Measurements from ENCODE around the gene GSK3B. TPM values are rescaled to one million over a fixed set of nuclear protein-coding genes. Genes with fewer than 3 reads are reported as not detected.

Gene GSK3B
- total and polyA plus RNA-seq, 2 experiments from 2014 or later: 29.0 to 45.3 TPM

DNA sequence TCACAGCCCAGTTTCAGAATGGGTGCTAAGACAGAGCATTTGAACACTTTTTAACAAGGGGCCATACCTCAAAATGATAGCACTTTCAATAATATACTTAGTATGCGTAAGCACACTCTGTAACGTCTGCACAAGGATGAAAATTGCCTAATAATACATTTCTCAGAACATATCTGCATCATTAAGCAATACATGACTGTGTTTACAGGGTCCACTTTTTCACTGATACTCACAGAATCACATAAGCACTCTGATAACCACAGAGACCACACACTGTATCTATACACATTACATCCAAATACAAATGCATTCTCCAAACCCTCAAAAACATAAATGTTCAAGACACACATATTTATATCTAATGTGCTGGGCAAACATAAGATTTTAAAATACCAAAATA lies 232.6 kb downstream of the GSK3B start:
- H3K79me2 ChIP-seq (replicated peaks; ENCODE audit: insufficient read depth): no peaks in the 10 kb centered on the region; the same call in 1 of the 2 replicates
- no peak overlapping the region for H3K4me3 ChIP-seq
- no peaks in the 10 kb centered on the region for H3K4me1 ChIP-seq (ENCODE audit: insufficient read depth)
- H3K36me3 ChIP-seq (ENCODE audit: insufficient read depth): peaks cover 10% of the 10 kb centered on the region
- H4K20me1 ChIP-seq (replicated peaks; ENCODE audit: insufficient read depth): no peaks in the 10 kb centered on the region
- H3K27me3 ChIP-seq (ENCODE audit: insufficient read depth): no peaks in the 10 kb centered on the region
- DNase-seq (ENCODE audit: low spot score) (no peak), ATAC-seq (no peak)
- Mint-ChIP-seq H3K27me3 (ENCODE audit: insufficient read depth, low read depth, poor library complexity) (peaks cover 2% of the 10 kb centered on the region), H3K36me3 (ENCODE audit: low read depth) (peaks cover 52% of the 10 kb centered on the region), H3K4me3 (no peak overlapping the region), H3K4me1 (no peaks in the 10 kb centered on the region), H3K9me3 (no peaks in the 10 kb centered on the region), H3K27ac (no peak overlapping the region)
- H3F3A ChIP-seq (replicated peaks; ENCODE audit: low read depth): no peaks in the 10 kb centered on the region
- TF ChIP-seq CREB1 (CRISPR knock-in tag; IDR thresholded peaks at IDR 0.05; ENCODE audit: low read depth) (no peak), ZNF114 (CRISPR knock-in tag; IDR thresholded peaks at IDR 0.05) (no peak), NANOG (IDR thresholded peaks at IDR 0.05; ENCODE audit: borderline replicate concordance) (no peak), STAT1 (IDR thresholded peaks at IDR 0.05; ENCODE audit: unreplicated experiment) (no peak), EZH2 (IDR thresholded peaks at IDR 0.05; ENCODE audit: low read depth, unreplicated experiment) (no peak), EZH2phosphoT487 (IDR thresholded peaks at IDR 0.05; ENCODE audit: unreplicated experiment) (no peak), REST (IDR thresholded peaks at IDR 0.05; ENCODE audit: unreplicated experiment) (no peak), JUNB (IDR thresholded peaks at IDR 0.05; ENCODE audit: unreplicated experiment) (no peak), POLR2AphosphoS5 (IDR thresholded peaks at IDR 0.05; ENCODE audit: low read depth) (no peak), ETS1 (IDR thresholded peaks at IDR 0.05) (no peak), ZNF462 (CRISPR knock-in tag; IDR thresholded peaks at IDR 0.05) (no peak), ZNF331 (CRISPR knock-in tag; IDR thresholded peaks at IDR 0.05; ENCODE audit: low read depth) (no peak)
- TF ChIP-seq, protein P1, sequence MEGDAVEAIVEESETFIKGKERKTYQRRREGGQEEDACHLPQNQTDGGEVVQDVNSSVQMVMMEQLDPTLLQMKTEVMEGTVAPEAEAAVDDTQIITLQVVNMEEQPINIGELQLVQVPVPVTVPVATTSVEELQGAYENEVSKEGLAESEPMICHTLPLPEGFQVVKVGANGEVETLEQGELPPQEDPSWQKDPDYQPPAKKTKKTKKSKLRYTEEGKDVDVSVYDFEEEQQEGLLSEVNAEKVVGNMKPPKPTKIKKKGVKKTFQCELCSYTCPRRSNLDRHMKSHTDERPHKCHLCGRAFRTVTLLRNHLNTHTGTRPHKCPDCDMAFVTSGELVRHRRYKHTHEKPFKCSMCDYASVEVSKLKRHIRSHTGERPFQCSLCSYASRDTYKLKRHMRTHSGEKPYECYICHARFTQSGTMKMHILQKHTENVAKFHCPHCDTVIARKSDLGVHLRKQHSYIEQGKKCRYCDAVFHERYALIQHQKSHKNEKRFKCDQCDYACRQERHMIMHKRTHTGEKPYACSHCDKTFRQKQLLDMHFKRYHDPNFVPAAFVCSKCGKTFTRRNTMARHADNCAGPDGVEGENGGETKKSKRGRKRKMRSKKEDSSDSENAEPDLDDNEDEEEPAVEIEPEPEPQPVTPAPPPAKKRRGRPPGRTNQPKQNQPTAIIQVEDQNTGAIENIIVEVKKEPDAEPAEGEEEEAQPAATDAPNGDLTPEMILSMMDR (conservative IDR thresholded peaks at IDR 0.05; ENCODE audit: low read depth in 2 of 2): no peak
- H3K4me2 ChIP-seq: no peak overlapping the region
- H2AFZ ChIP-seq: no peak overlapping the region
- no peaks in the 10 kb centered on the region for H3K9me2 ChIP-seq (ENCODE audit: insufficient read depth)
- no peak overlapping the region for H3K27ac ChIP-seq (ENCODE audit: low read depth)

Measured in GM23338 (cell line).